Bronchial epithelial cell (primary cell): ENCODE results near the gene KRTCAP2. TPM values are rescaled to one million over a fixed set of nuclear protein-coding genes. Genes with fewer than 3 reads are reported as not detected.

ENCODE experiments used
- DNase-seq: peaks from one replicate; pipeline ENCODE4 v3.0.0-alpha.2; 2010; ENCODE audit warnings: low read depth
- FAIRE-seq: peaks from 2 replicates; lab custom pipeline; 2011; peaks lifted over from hg19 to GRCh38; lab: Jason Lieb, UNC
- H3K27me3 ChIP-seq: 2 replicates; pipeline ENCODE4 v1.5.1; 2011; ENCODE audit warnings: low read length; ENCODE audit not compliant: control insufficient read depth, insufficient read depth
- H3K36me3 ChIP-seq: 2 replicates; pipeline ENCODE4 v1.5.1; 2011; ENCODE audit warnings: low read length; ENCODE audit not compliant: control insufficient read depth, insufficient read depth
- H3K4me3 ChIP-seq: 2 replicates; pipeline ENCODE4 v1.5.1; 2011; ENCODE audit warnings: mild to moderate bottlenecking, low read depth, low read length, control low read depth
- total RNA-seq: library from RNA; depleted of rRNA; stranded (reverse); fragments of >200 nt; gene quantifications from 2 replicates; pipeline ENCODE4 v1.2.1, GENCODE V29; 2014
- TF ChIP-seq, protein P1 (sequence below): IDR thresholded peaks from 2 replicates; pipeline ENCODE4 v1.5.1; 2011; ENCODE audit warnings: mild to moderate bottlenecking, moderate library complexity, low read length, control low read depth, inconsistent platforms; ENCODE audit not compliant: insufficient read depth, severe bottlenecking

Gene KRTCAP2
- total RNA-seq, 1 donor from 2014 or later = 76.3 TPM

DNA sequence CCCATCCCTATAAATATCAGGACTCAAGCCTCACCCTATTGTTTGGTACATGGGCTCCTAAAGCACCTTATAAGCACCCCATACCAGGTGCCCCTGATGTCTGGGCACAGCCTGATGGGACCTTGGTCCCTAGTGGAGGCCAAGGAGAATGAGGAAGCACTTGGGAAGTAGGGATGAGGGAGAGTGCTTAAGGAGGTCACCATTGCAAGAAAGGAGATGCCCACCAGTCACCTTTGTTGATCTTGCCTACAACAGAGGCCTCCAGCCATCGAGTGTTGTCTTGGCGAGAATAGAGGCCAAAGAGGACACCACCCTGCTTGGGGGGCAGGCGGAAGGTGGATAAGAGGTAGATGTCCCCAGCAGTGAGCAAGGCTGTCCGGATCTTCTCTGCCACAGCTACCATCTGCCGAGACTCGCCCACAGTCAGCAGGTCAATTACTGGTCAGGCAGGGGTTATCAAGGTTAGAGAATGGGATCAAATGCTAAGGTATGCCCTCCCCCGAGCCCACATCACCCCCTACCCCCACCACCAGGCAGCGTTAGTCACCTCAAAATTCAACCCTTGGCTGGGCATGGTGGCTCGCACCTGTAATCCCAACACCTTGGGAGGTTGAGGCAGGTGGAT, 33.0 kb upstream of the KRTCAP2 start:
- Histone ChIP-seq H3K4me3 (no peak overlapping the region), H3K27me3 (no peaks in the 10 kb centered on the region), H3K36me3 (peaks cover 5% of the 10 kb centered on the region)
- TF ChIP-seq, protein P1, sequence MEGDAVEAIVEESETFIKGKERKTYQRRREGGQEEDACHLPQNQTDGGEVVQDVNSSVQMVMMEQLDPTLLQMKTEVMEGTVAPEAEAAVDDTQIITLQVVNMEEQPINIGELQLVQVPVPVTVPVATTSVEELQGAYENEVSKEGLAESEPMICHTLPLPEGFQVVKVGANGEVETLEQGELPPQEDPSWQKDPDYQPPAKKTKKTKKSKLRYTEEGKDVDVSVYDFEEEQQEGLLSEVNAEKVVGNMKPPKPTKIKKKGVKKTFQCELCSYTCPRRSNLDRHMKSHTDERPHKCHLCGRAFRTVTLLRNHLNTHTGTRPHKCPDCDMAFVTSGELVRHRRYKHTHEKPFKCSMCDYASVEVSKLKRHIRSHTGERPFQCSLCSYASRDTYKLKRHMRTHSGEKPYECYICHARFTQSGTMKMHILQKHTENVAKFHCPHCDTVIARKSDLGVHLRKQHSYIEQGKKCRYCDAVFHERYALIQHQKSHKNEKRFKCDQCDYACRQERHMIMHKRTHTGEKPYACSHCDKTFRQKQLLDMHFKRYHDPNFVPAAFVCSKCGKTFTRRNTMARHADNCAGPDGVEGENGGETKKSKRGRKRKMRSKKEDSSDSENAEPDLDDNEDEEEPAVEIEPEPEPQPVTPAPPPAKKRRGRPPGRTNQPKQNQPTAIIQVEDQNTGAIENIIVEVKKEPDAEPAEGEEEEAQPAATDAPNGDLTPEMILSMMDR = no peak
- no peak for FAIRE-seq
- no peak for DNase-seq

DNA sequence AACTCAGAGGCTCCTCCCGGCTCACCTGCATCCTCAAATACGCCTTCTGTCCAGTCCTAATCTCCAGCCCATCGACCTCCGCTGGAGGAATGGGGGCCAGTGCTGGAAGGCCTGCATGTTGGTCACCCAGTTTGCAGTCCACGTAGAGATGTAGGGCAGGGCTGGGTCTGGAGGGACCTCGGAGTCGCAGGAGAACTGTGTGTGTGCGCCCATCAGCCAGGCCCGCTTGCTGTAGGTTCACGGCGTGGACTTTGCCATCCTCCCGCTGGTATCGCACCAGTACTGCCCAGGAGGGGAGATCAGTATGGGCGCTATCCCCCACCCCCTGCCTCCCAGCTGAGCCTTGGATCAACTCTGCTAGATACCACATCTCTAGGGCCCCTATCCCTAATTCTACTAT, 31.9 kb upstream of the KRTCAP2 start:
- FAIRE-seq (no peak), DNase-seq (no peak)
- no peak overlapping the region for H3K4me3 ChIP-seq
- TF ChIP-seq, protein P1 = no peak
- peaks cover 3% of the 10 kb centered on the region for H3K36me3 ChIP-seq
- no peaks in the 10 kb centered on the region for H3K27me3 ChIP-seq

DNA sequence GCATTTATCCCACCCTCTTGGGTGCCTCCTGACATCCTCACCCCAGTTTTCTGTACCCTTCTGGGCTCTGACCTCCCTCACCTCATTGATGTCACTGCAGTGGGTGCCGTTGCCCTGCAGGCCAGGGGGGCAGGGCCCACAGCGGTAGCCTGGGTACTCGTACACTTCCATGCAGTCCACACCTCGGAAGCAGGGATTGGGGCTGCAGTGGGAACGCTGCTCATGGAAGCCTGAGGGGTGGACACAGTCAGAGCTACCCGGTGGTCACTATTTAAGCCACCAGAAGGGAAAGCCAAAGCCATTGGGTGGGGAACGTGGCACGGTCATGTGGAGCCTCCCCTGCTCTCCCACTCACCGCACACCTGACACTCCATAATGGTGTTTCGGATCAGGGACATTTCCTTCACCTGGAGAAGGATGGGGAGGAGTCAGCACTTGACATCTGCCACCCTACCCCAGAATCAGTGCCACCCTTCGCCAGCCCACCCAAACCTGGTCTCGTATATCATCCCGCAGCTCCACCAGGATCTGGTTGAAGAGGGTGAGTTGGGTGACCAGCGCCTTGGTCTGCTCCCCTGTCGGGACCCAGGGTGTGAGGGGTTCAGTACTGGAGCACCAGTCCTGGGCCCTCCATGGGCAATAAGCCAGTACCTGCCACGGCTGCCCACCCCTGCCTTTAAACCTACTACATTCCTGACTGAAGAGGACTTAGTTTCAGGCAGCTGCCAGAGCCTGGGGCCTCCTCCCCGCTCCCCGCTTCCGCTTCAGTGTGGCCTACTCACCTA, 29.8 kb upstream of the KRTCAP2 start:
- peaks cover 6% of the 10 kb centered on the region for H3K36me3 ChIP-seq
- peak; percentile 83 for FAIRE-seq
- no peak overlapping the region for H3K4me3 ChIP-seq
- no peaks in the 10 kb centered on the region for H3K27me3 ChIP-seq
- DNase-seq = no peak
- TF ChIP-seq, protein P1 = no peak

DNA sequence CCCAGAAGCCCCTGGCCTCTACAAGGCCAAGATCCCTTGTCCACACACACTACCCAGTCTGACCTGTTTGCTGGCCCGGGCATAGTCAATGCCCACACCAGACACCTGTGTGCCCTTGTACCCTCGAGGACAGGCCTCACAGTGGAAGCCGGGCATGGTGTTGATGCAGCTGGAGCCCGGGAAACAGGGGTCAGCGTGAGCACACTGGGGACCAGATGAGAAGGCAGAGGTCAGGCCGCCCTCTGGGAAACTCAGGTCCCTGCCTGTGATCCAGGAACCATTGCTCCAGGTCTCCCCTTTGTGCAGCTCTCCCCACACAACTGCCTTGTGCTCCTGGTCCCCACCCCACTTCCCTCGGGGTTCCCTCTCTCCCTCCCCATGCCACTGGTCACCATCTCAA, 29.1 kb upstream of the KRTCAP2 start:
- FAIRE-seq (no peak), DNase-seq (no peak)
- H3K4me3 ChIP-seq = no peak overlapping the region
- H3K36me3 ChIP-seq = peaks cover 12% of the 10 kb centered on the region
- H3K27me3 ChIP-seq = no peaks in the 10 kb centered on the region
- TF ChIP-seq, protein P1 = no peak

DNA sequence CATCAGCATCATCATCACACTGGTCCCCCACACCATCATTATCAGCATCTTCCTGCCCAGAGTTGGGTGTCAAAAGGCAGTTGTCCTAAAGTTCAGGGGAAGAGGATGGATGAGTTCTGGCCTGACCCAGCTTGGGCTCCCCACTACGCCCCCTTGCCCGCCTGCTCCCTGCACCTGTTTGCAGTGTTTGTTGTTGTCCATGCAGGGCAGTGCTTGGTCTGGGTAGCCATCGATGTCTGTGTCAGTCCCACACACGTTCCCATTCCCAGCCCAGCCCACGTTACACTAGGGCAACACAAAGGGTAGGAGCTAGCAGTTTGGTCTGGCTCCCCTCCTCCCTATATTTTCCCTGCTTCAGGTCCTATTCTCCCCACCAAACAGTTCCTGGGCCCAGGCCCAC, 27.8 kb upstream of the KRTCAP2 start:
- no peak for FAIRE-seq

More for the DNA sequence above, 27.8 kb upstream of the KRTCAP2 start:
- H3K36me3 ChIP-seq = peaks cover 9% of the 10 kb centered on the region
- TF ChIP-seq, protein P1 = no peak
- H3K4me3 ChIP-seq = no peak overlapping the region
- H3K27me3 ChIP-seq = no peaks in the 10 kb centered on the region
- DNase-seq = no peak
